Suprapubic skin (tissue), 4 donors: ENCODE results near the gene MYH7B. TPM values are rescaled to one million over a fixed set of nuclear protein-coding genes. Genes with fewer than 3 reads are reported as not detected.

Source experiments
- DNase-seq, 2 donors: peaks; one replicate each; pipeline ENCODE4 v3.0.0-alpha.2; 2019; ENCODE audit warnings: low spot score in 2 of 2
- H3K27ac ChIP-seq: fragments of 200-600 bp; sonication (generic); one replicate; pipeline ENCODE4 v1.5.1; 2019
- H3K27me3 ChIP-seq: fragments of 200-600 bp; sonication (generic); one replicate; pipeline ENCODE4 v1.5.1; 2019
- H3K36me3 ChIP-seq: fragments of 200-600 bp; sonication (generic); one replicate; pipeline ENCODE4 v1.5.1; 2019
- H3K4me1 ChIP-seq: fragments of 200-600 bp; sonication (generic); one replicate; pipeline ENCODE4 v1.5.1; 2019
- H3K4me3 ChIP-seq: fragments of 200-600 bp; sonication (generic); one replicate; pipeline ENCODE4 v1.5.1; 2019; ENCODE audit warnings: mild to moderate bottlenecking
- H3K9me3 ChIP-seq: fragments of 200-600 bp; sonication (generic); one replicate; pipeline ENCODE4 v1.5.1; 2019
- EP300 ChIP-seq: sonication (generic); formaldehyde crosslinking; IDR thresholded peaks from one replicate; pipeline ENCODE4 v1.6.1; 2017; ENCODE audit warnings: antibody characterized with exemption
- POLR2A ChIP-seq, 2 donors: fragments of 450-650 bp; IDR thresholded peaks; one replicate each; pipeline ENCODE4 v1.6.1; 2017; ENCODE audit warnings: antibody characterized with exemption in 2 of 2, mild to moderate bottlenecking in 2 of 2, moderate library complexity in 2 of 2
- POLR2AphosphoS5 ChIP-seq, 3 donors: sonication (generic); formaldehyde crosslinking; IDR thresholded peaks; one replicate each; pipeline ENCODE4 v1.6.1; 2017; ENCODE audit warnings: antibody characterized with exemption in 3 of 3
- WGBS: methylation state at CpG from one replicate; pipeline ENCODE4 v1.1.5; 2018; 5-methylcytosine and 5-hydroxymethylcytosine counted together
- total RNA-seq, 4 donors: library from RNA; depleted of rRNA; stranded (reverse); fragments of >200 nt; gene quantifications; one replicate each; pipeline ENCODE4 v1.1.0, GENCODE V29; 2016
- TF ChIP-seq, protein P1 (sequence below), 2 donors: fragments of 200-600 bp in 1 of 2; fragments of 450-650 bp in 1 of 2; sonication (generic) in 1 of 2; IDR thresholded peaks; one replicate each; pipeline ENCODE4 v1.5.1; 2016 to 2019; ENCODE audit warnings: antibody characterized with exemption in 2 of 2, mild to moderate bottlenecking in 1 of 2, moderate library complexity in 1 of 2

MYH7B gene
- total RNA-seq, 4 donors from 2014 or later = 0.18 to 0.97 (median 0.30) TPM; not detected in 1

DNA sequence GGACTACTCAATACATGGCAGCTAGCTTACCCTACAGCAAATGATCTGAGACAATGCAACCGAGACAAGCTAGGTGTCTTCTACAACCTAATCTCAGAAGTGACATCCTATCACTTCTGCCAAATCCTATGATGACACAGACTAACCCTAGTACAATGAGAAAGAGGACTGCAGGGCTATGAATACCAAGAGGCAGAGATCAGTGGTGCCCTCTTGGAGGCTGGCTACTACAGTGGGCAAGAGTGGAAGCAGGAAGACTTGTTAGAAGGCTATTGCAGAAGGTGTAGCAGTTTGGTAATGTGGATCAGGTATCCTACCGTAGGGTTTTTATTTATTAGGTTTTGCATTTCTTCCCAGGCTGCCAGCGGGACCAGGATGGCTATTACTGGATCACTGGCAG is 30.3 kb upstream of the MYH7B start:
- Histone ChIP-seq H3K27me3 (no peaks in the 10 kb centered on the region), H3K4me3 (no peak overlapping the region), H3K4me1 (peaks cover 25% of the 10 kb centered on the region), H3K9me3 (no peaks in the 10 kb centered on the region), H3K36me3 (peaks cover 77% of the 10 kb centered on the region), H3K27ac (no peak overlapping the region)
- WGBS = 95% methylated on average over 3 of the region's 3 CpGs
- no peak for DNase-seq
- TF ChIP-seq EP300 (no peak), POLR2A (IDR thresholded peaks at IDR 0.05) (no peak), POLR2AphosphoS5 (IDR thresholded peaks at IDR 0.05) (no peak)
- TF ChIP-seq, protein P1, sequence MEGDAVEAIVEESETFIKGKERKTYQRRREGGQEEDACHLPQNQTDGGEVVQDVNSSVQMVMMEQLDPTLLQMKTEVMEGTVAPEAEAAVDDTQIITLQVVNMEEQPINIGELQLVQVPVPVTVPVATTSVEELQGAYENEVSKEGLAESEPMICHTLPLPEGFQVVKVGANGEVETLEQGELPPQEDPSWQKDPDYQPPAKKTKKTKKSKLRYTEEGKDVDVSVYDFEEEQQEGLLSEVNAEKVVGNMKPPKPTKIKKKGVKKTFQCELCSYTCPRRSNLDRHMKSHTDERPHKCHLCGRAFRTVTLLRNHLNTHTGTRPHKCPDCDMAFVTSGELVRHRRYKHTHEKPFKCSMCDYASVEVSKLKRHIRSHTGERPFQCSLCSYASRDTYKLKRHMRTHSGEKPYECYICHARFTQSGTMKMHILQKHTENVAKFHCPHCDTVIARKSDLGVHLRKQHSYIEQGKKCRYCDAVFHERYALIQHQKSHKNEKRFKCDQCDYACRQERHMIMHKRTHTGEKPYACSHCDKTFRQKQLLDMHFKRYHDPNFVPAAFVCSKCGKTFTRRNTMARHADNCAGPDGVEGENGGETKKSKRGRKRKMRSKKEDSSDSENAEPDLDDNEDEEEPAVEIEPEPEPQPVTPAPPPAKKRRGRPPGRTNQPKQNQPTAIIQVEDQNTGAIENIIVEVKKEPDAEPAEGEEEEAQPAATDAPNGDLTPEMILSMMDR (IDR thresholded peaks at IDR 0.05) = no peak

DNA sequence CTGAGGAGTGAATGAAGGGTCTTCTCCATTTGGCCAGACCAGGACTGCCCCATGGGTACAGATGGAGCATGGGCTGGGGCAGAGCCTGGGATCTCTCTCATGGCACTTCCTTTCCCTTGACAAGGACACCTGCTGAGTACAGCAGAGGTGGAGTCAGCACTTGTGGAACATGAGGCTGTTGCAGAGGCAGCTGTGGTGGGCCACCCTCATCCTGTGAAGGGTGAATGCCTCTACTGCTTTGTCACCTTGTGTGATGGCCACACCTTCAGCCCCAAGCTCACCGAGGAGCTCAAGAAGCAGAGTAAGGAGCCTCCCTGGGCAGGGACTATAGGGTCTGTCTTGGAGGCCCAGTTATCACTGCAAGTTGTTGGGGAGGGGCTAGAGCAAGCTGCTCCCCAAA is 29.7 kb upstream of the MYH7B start:
- WGBS = 100% methylated on average over 1 of the region's 1 CpG
- peaks cover 24% of the 10 kb centered on the region for H3K4me1 ChIP-seq
- H3K36me3 ChIP-seq = peaks cover 77% of the 10 kb centered on the region
- DNase-seq = no peak
- H3K9me3 ChIP-seq = no peaks in the 10 kb centered on the region
- H3K27me3 ChIP-seq = no peaks in the 10 kb centered on the region
- no peak for TF ChIP-seq POLR2AphosphoS5 (IDR thresholded peaks at IDR 0.05)
- TF ChIP-seq POLR2A (IDR thresholded peaks at IDR 0.05) = no peak
- no peak for TF ChIP-seq EP300
- TF ChIP-seq, protein P1 (IDR thresholded peaks at IDR 0.05) = no peak
- no peak overlapping the region for H3K4me3 ChIP-seq
- no peak overlapping the region for H3K27ac ChIP-seq

DNA sequence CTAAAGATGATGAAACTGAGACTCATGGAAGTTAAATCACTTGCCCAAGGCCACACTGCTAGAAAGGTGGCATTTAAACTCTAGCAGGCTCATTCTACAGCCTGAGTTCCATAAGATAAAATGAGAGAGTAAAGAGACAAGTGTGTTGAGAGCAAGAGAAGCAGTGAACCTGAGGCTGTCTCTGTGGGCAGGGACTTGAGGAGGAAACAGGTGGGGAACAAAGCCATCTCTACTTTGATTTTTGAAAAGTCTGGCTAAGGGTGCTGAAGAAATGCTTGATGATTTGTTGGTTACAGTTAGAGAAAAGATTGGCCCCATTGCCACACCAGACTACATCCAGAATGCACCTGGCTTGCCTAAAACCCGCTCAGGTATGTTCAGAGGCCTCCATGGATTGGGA is 29.1 kb upstream of the MYH7B start:
- peaks cover 79% of the 10 kb centered on the region for H3K36me3 ChIP-seq
- 100% methylated on average over 1 of the region's 1 CpG for WGBS
- TF ChIP-seq POLR2AphosphoS5 (IDR thresholded peaks at IDR 0.05) = no peak
- TF ChIP-seq, protein P1 (IDR thresholded peaks at IDR 0.05) = no peak
- no peak for TF ChIP-seq EP300
- TF ChIP-seq POLR2A (IDR thresholded peaks at IDR 0.05) = no peak

DNA sequence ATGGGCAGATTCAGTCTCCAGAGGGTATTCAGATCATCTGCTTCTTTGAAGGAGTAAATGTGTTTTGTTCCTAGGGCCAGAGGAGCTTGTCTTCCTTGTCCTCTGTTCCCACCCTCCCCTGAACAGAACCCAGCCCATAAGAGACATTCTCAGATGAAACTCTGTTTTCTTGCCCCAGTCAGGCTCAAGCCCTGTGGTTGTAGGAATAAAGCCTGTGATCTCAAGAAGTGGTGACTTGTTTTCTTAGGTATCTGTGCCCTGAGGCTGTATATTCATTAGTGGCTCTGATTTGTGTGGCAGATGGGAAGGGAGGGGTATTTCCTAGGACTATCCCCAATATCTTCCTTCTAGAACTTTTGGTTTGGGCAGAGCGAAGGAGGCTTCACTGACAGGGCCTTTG is 27.9 kb upstream of the MYH7B start:
- TF ChIP-seq EP300 (no peak), POLR2AphosphoS5 (IDR thresholded peaks at IDR 0.05) (no peak), POLR2A (IDR thresholded peaks at IDR 0.05) (no peak)
- TF ChIP-seq, protein P1 (IDR thresholded peaks at IDR 0.05) = no peak
- 88% methylated on average over 1 of the region's 1 CpG for WGBS
- H3K4me3 ChIP-seq = no peak overlapping the region
- H3K36me3 ChIP-seq = peaks cover 88% of the 10 kb centered on the region
- no peak overlapping the region for H3K27ac ChIP-seq
- peaks cover 7% of the 10 kb centered on the region for H3K4me1 ChIP-seq
- H3K9me3 ChIP-seq = no peaks in the 10 kb centered on the region
- no peaks in the 10 kb centered on the region for H3K27me3 ChIP-seq
- DNase-seq = no peak

More for the DNA sequence above, 29.1 kb upstream of the MYH7B start:
- Histone ChIP-seq H3K4me3 (no peak overlapping the region), H3K9me3 (no peaks in the 10 kb centered on the region), H3K27ac (no peak overlapping the region), H3K4me1 (peaks cover 18% of the 10 kb centered on the region), H3K27me3 (no peaks in the 10 kb centered on the region)
- no peak for DNase-seq

DNA sequence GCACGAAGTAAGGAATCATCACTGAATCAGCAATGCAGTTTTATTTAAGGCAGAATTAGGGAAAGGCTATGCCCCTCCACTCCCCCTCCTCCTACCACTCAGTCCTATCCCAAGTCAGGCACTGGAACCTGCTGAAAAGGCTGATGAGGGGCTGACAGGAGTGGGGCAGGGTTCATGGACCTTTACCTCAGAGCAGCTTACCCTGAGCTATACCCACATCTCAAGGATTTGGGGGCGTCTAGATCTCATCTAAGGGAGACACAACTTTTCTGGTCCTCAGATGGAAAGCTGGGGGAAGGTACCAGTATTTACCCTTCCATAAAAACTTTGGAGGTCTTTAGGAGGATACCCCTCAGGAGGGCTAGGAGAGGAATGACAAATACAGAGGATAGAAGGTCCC is 27.3 kb upstream of the MYH7B start:
- DNase-seq = no peak
- Histone ChIP-seq H3K4me1 (peaks cover 2% of the 10 kb centered on the region), H3K27ac (no peak overlapping the region), H3K36me3 (peaks cover 92% of the 10 kb centered on the region), H3K4me3 (no peak overlapping the region), H3K27me3 (no peaks in the 10 kb centered on the region), H3K9me3 (no peaks in the 10 kb centered on the region)
- TF ChIP-seq, protein P1 (IDR thresholded peaks at IDR 0.05) = no peak
- WGBS = 79% methylated on average over 2 of the region's 2 CpGs
